HEK293 (cell line): ENCODE measurements around the gene SF3A1.

ENCODE experiments used
- CTCF ChIP-seq: fragments of 450-650 bp; formaldehyde crosslinking; IDR thresholded peaks from 2 replicates; pipeline ENCODE4 v1.5.1; 2016; ENCODE audit warnings: missing biosample characterization, missing genetic modification characterization
- KLF7 ChIP-seq: fragments of 450-650 bp; formaldehyde crosslinking; IDR thresholded peaks from 2 replicates; pipeline ENCODE4 v1.5.1; 2016; ENCODE audit warnings: missing biosample characterization, missing genetic modification characterization, borderline replicate concordance
- ZBTB21 ChIP-seq: fragments of 450-650 bp; formaldehyde crosslinking; IDR thresholded peaks from 2 replicates; pipeline ENCODE4 v1.5.1; 2017; ENCODE audit warnings: missing biosample characterization, missing genetic modification characterization
- ZBTB49 ChIP-seq: fragments of 450-650 bp; formaldehyde crosslinking; IDR thresholded peaks from 2 replicates; pipeline ENCODE4 v1.5.1; 2016; ENCODE audit warnings: missing biosample characterization, missing genetic modification characterization, low read depth
- ZEB2 ChIP-seq: fragments of 450-650 bp; formaldehyde crosslinking; IDR thresholded peaks from 2 replicates; pipeline ENCODE4 v1.5.1; 2016; ENCODE audit warnings: missing biosample characterization, missing genetic modification characterization
- ZFP3 ChIP-seq: fragments of 450-650 bp; formaldehyde crosslinking; IDR thresholded peaks from 2 replicates; pipeline ENCODE4 v1.5.1; 2016; ENCODE audit warnings: low read depth, missing biosample characterization, missing genetic modification characterization
- ZNF37A ChIP-seq: fragments of 450-650 bp; IDR thresholded peaks from 2 replicates; pipeline ENCODE4 v1.5.1; 2018; ENCODE audit warnings: missing biosample characterization, missing genetic modification characterization
- ZNF510 ChIP-seq: fragments of 450-650 bp; formaldehyde crosslinking; IDR thresholded peaks from 2 replicates; pipeline ENCODE4 v1.5.1; 2018; ENCODE audit warnings: mild to moderate bottlenecking, missing genetic modification characterization, missing biosample characterization; ENCODE audit not compliant: insufficient replicate concordance
- ZNF670 ChIP-seq: fragments of 450-650 bp; formaldehyde crosslinking; IDR thresholded peaks from 2 replicates; pipeline ENCODE4 v1.5.1; 2016; ENCODE audit warnings: missing biosample characterization, missing genetic modification characterization, low read depth
- TF ChIP-seq, protein P1 (sequence below): IDR thresholded peaks from 2 replicates; pipeline ENCODE4 v1.6.1; 2011; ENCODE audit warnings: mild to moderate bottlenecking, low read depth, low read length, borderline replicate concordance

DNA sequence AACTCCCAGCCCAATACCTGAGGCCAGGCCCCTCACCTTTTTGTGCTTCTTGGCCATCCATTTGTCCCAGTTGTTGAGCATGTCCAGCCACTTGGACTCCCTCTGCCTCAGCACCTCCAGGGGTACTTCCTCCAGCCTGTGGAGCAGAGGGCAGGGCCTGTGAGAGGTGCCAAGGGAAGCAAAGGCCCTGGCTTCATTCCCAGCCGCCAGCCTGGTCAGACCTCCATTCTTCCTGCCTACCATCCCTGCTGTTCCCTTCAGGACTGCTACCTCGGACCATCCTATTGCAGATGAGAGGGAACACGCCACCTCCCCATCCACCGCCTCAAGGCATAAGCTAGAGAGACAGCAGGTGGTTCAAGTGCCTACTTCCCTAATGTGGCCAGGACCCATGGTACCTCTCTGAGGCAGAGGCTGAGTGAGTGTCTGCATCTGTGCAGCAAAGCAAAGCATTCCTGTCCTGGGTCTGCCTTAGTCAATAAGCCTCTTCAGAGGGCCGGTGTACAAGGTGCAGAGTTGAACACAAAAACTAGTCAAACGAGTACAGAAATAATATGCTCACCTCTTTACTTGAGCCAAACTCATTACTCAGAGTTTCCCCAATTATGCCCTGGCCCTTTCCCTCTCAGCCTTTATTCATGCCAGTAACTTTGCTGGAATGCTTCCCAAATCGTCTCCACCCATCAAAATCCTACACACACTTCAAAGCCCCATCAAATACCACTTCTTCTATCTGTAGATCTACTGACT, 52.0 kb downstream of the SF3A1 start:
- no peak for TF ChIP-seq CTCF
- TF ChIP-seq ZNF510 (tag by site-specific recombination), result no peak
- no peak for TF ChIP-seq ZBTB49 (tag by site-specific recombination)
- TF ChIP-seq, protein P1, sequence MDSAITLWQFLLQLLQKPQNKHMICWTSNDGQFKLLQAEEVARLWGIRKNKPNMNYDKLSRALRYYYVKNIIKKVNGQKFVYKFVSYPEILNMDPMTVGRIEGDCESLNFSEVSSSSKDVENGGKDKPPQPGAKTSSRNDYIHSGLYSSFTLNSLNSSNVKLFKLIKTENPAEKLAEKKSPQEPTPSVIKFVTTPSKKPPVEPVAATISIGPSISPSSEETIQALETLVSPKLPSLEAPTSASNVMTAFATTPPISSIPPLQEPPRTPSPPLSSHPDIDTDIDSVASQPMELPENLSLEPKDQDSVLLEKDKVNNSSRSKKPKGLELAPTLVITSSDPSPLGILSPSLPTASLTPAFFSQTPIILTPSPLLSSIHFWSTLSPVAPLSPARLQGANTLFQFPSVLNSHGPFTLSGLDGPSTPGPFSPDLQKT, result no peak
- TF ChIP-seq ZNF37A (tag by site-specific recombination), result no peak
- TF ChIP-seq KLF7 (tag by site-specific recombination), result no peak
- no peak for TF ChIP-seq ZFP3 (tag by site-specific recombination)
- TF ChIP-seq ZNF670, result no peak
- TF ChIP-seq ZEB2 (tag by site-specific recombination), result no peak
- TF ChIP-seq ZBTB21 (tag by site-specific recombination), result no peak
